ENCODE results near the gene RILPL1.

DNA sequence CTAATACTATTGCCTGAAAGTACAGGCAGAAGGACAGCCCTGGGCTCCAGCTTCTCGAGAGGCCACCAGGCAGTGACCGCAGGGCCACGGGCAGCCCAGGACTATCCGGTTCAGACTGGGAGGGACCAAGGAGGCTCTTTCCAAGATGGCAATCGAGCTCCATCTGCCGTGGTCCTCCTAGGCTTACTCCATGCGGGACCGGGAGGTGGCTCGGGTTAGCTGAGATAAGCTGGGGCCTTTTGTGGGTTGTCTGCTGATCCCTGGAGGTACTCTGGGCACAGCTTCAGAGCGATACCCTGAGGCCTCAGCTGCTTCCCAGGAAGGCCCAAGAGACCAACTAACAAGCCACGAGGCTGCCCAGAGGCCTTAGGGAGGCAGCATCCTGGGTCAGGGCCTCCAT, 42.5 kb downstream of the RILPL1 start:
- TF ChIP-seq ZNF274 (IDR thresholded peaks at IDR 0.05; ENCODE audit: low read depth, low read length), result no peak
- no peak for TF ChIP-seq SUZ12 (IDR thresholded peaks at IDR 0.05; ENCODE audit: extremely low read depth, insufficient read depth, insufficient read length)
